ENCODE results near the gene PRDM15. TPM values are rescaled to one million over a fixed set of nuclear protein-coding genes. Genes with fewer than 3 reads are reported as not detected.

Gene PRDM15
- total and polyA plus RNA-seq, 2 donors (not counting 3 experiments of a cell fraction or from before 2014, with no cell fraction given) = 11.8 to 12.9 TPM

DNA sequence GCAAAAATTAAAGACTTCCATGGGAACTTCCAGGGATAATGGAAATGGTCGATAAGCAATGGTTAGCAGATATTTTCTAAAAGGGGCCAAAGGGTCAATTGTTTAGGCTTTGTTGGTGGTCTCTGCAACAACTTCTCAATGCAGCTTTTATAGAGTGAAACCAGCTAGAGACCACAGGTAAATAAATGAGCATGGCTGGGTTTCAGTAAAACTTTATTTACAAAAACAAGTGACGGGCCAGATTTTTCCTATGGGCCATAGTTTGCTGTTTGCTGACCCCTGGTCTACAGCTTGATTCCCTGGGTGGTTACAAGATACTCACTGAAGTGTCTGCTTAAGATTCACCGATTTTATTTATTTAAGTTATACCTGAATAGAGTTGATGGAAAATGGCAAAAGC, 22.6 kb upstream of the PRDM15 start:
- no peaks in the 10 kb centered on the region for H3K27me3 ChIP-seq (ENCODE audit: control insufficient read depth in 2 of 2, insufficient read depth in 2 of 2, low read length in 2 of 2)
- DNase-seq (ENCODE audit: low read depth, low spot score) = no peak
- CTCF ChIA-PET = no interaction called here
- intact Hi-C loops (cut with micrococcal nuclease) = no loop called here
- no peaks in the 10 kb centered on the region for H3K4me1 ChIP-seq (ENCODE audit: control insufficient read depth, extremely low read depth, insufficient read depth, low read length)
- no peaks in the 10 kb centered on the region for H4K20me1 ChIP-seq (replicated peaks; ENCODE audit: control insufficient read depth, extremely low read depth, insufficient read depth, low read length)
- no peaks in the 10 kb centered on the region for H3K9me1 ChIP-seq (replicated peaks; ENCODE audit: control insufficient read depth, extremely low read depth, insufficient read depth, low read length)
- no peak overlapping the region for H3K4me3 ChIP-seq (replicated peaks in 1 of 3; ENCODE audit: insufficient read depth in 1 of 3, low read depth in 1 of 3, low read length in 3 of 3)
- FAIRE-seq = no peak
- H3K79me2 ChIP-seq (ENCODE audit: control insufficient read depth, insufficient read depth, low read length) = no peaks in the 10 kb centered on the region
- no peak overlapping the region for H2AFZ ChIP-seq (ENCODE audit: low read depth, low read length)
- POLR2A ChIA-PET = no interaction called here
- no peaks in the 10 kb centered on the region for H3K9me3 ChIP-seq (replicated peaks; ENCODE audit: control insufficient read depth, insufficient read depth, low read length)
- H3K9ac ChIP-seq (replicated peaks; ENCODE audit: extremely low read depth, insufficient read depth, low read length) = no peak overlapping the region
- BruUV-seq (replicated peaks) = no TSS peak
- H3K4me2 ChIP-seq (ENCODE audit: insufficient read depth, low read length) = no peak overlapping the region
- peaks cover 12 to 41% of the 10 kb centered on the region in 2 experiments for H3K36me3 ChIP-seq (ENCODE audit: control insufficient read depth in 2 of 2, extremely low read depth in 1 of 2, insufficient read depth in 2 of 2, low read length in 2 of 2)
- TF ChIP-seq MYC (IDR thresholded peaks at IDR 0.05; ENCODE audit: low read depth, low read length) (no peak), EZH2 (IDR thresholded peaks at IDR 0.05; ENCODE audit: borderline replicate concordance, low read depth, low read length, severe bottlenecking) (no peak), FOS (IDR thresholded peaks at IDR 0.05; ENCODE audit: borderline replicate concordance, insufficient read depth, low read length) (no peak), GATA2 (IDR thresholded peaks at IDR 0.05; ENCODE audit: insufficient read depth, insufficient read length, low read depth, low read length) (no peak), JUN (IDR thresholded peaks at IDR 0.05; ENCODE audit: borderline replicate concordance, insufficient read depth, insufficient read length, low read depth) (no peak), POLR2AphosphoS5 (IDR thresholded peaks at IDR 0.05; ENCODE audit: insufficient read depth, low read depth, low read length) (no peak), POLR2A (IDR thresholded peaks at IDR 0.05; ENCODE audit: low read depth, low read length) (no peak)
- TF ChIP-seq, protein P1, sequence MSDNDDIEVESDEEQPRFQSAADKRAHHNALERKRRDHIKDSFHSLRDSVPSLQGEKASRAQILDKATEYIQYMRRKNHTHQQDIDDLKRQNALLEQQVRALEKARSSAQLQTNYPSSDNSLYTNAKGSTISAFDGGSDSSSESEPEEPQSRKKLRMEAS (IDR thresholded peaks at IDR 0.05; ENCODE audit: insufficient read depth, insufficient read length) = no peak
- TF ChIP-seq, protein P2, sequence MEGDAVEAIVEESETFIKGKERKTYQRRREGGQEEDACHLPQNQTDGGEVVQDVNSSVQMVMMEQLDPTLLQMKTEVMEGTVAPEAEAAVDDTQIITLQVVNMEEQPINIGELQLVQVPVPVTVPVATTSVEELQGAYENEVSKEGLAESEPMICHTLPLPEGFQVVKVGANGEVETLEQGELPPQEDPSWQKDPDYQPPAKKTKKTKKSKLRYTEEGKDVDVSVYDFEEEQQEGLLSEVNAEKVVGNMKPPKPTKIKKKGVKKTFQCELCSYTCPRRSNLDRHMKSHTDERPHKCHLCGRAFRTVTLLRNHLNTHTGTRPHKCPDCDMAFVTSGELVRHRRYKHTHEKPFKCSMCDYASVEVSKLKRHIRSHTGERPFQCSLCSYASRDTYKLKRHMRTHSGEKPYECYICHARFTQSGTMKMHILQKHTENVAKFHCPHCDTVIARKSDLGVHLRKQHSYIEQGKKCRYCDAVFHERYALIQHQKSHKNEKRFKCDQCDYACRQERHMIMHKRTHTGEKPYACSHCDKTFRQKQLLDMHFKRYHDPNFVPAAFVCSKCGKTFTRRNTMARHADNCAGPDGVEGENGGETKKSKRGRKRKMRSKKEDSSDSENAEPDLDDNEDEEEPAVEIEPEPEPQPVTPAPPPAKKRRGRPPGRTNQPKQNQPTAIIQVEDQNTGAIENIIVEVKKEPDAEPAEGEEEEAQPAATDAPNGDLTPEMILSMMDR (IDR thresholded peaks at IDR 0.05; ENCODE audit: extremely low read depth in 1 of 2, insufficient read depth in 1 of 2, low read depth in 1 of 2, low read length in 2 of 2) = no peak
- dilution Hi-C loops (cut with MboI; ENCODE audit: extremely low pct_ligation_motif_present, low sequenced_read_pairs) = no loop called here
- H3K27ac ChIP-seq (ENCODE audit: insufficient read depth, low read depth, low read length) = no peak overlapping the region
